IMR-90 (cell line): ENCODE data around the gene CYP2D6.

ENCODE experiments used
- BHLHE40 ChIP-seq: fragments of 150-350 bp; IDR thresholded peaks from 2 replicates; pipeline ENCODE4 v1.6.1; 2016; ENCODE audit warnings: mild to moderate bottlenecking, low read depth, low read length
- POLR2A ChIP-seq: IDR thresholded peaks from 2 replicates; pipeline ENCODE4 v1.6.1; 2012; ENCODE audit warnings: mild to moderate bottlenecking, low read depth, low read length
- TF ChIP-seq, protein P1 (sequence below): conservative IDR thresholded peaks from 2 replicates; pipeline ENCODE4 v1.5.1; 2012; ENCODE audit warnings: mild to moderate bottlenecking, low read depth, low read length, improper control_type of control experiment

DNA sequence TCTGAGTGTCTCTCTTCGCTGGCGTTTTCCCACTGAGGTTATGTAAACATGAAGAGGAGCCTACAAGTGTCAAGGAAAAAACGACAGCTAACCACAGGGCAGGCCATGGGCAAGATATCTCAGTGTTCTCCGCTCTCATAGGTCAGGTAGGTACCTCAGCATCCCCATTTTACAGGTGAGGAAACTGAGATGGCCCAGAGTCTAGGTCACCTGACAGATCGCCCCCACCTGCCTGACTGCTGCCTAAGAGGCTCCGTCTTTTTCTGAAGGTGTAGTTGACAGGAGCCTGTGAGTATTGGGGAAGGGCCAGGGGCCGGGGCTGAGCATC is 39.2 kb downstream of the CYP2D6 start:
- no peak for TF ChIP-seq POLR2A
- TF ChIP-seq, protein P1, sequence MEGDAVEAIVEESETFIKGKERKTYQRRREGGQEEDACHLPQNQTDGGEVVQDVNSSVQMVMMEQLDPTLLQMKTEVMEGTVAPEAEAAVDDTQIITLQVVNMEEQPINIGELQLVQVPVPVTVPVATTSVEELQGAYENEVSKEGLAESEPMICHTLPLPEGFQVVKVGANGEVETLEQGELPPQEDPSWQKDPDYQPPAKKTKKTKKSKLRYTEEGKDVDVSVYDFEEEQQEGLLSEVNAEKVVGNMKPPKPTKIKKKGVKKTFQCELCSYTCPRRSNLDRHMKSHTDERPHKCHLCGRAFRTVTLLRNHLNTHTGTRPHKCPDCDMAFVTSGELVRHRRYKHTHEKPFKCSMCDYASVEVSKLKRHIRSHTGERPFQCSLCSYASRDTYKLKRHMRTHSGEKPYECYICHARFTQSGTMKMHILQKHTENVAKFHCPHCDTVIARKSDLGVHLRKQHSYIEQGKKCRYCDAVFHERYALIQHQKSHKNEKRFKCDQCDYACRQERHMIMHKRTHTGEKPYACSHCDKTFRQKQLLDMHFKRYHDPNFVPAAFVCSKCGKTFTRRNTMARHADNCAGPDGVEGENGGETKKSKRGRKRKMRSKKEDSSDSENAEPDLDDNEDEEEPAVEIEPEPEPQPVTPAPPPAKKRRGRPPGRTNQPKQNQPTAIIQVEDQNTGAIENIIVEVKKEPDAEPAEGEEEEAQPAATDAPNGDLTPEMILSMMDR = no peak
- no peak for TF ChIP-seq BHLHE40
